CD14-positive monocyte (primary cell): ENCODE results near the gene SLC22A12. TPM values are rescaled to one million over a fixed set of nuclear protein-coding genes. Genes with fewer than 3 reads are reported as not detected.

ENCODE experiments used
- DNase-seq, 3 donors: peaks; one replicate each; pipeline ENCODE4 v3.0.0-alpha.2; 2011 to 2022
- H2AFZ ChIP-seq: 2 replicates; pipeline ENCODE4 v1.6.0; 2012; ENCODE audit warnings: mild to moderate bottlenecking, low read depth, low read length, inconsistent platforms; ENCODE audit not compliant: insufficient read depth, poor library complexity, severe bottlenecking
- H3K27ac ChIP-seq, 2 donors: 1 replicate in 1 of 2; 2 replicates in 1 of 2; pipeline ENCODE4 v1.5.1; 2012 to 2013; ENCODE audit warnings: low read length in 2 of 2, control low read depth in 1 of 2, inconsistent platforms in 1 of 2, low read depth in 1 of 2, mild to moderate bottlenecking in 1 of 2
- H3K27me3 ChIP-seq, 2 donors: one replicate each; pipeline versions ENCODE4 v1.6.0 to v1.6.1; 2011 to 2013; ENCODE audit warnings: low read length in 2 of 2; ENCODE audit not compliant: control insufficient read depth in 2 of 2, insufficient read depth in 2 of 2
- H3K36me3 ChIP-seq, 2 donors: replicated peaks in 1 of 2; 1 replicate in 1 of 2; 2 replicates in 1 of 2; pipeline versions ENCODE4 v1.5.1 to v1.6.1; 2012 to 2013; ENCODE audit warnings: low read length in 2 of 2, control low read depth in 1 of 2, inconsistent platforms in 1 of 2, mild to moderate bottlenecking in 1 of 2; ENCODE audit not compliant: insufficient read depth in 2 of 2, control insufficient read depth in 1 of 2
- H3K4me1 ChIP-seq, 2 donors: 1 replicate in 1 of 2; 2 replicates in 1 of 2; pipeline versions ENCODE4 v1.5.1 to v1.6.1; 2012 to 2013; ENCODE audit warnings: low read length in 2 of 2, control low read depth in 1 of 2, inconsistent platforms in 1 of 2, mild to moderate bottlenecking in 1 of 2, moderate library complexity in 1 of 2; ENCODE audit not compliant: insufficient read depth in 2 of 2, control insufficient read depth in 1 of 2
- H3K4me2 ChIP-seq: replicated peaks from 2 replicates; pipeline ENCODE3; 2012; ENCODE audit warnings: low read length, moderate library complexity, mild to moderate bottlenecking; ENCODE audit not compliant: poor library complexity, severe bottlenecking; ENCODE audit errors: extremely low read depth
- H3K4me3 ChIP-seq, 3 experiments: fragments of 200-600 bp in 1 of 3; sonication (generic) in 1 of 3; replicated peaks in 1 of 3; 1 replicate in 2 of 3; 2 replicates in 1 of 3; pipeline ENCODE4 v1.5.1; 2011 to 2013; ENCODE audit warnings: low read length in 3 of 3, mild to moderate bottlenecking in 3 of 3, control low read depth in 2 of 3, low read depth in 2 of 3, inconsistent platforms in 1 of 3, moderate library complexity in 1 of 3
- H3K79me2 ChIP-seq: 2 replicates; pipeline ENCODE4 v1.6.0; 2012; ENCODE audit warnings: mild to moderate bottlenecking, control low read depth, inconsistent platforms, low read length, moderate library complexity; ENCODE audit not compliant: insufficient read depth
- H3K9ac ChIP-seq: 2 replicates; pipeline ENCODE4 v1.6.0; 2017; ENCODE audit warnings: low read length, mild to moderate bottlenecking; ENCODE audit not compliant: insufficient read depth, poor library complexity, severe bottlenecking
- H3K9me3 ChIP-seq, 2 donors: replicated peaks in 1 of 2; 1 replicate in 1 of 2; 2 replicates in 1 of 2; pipeline versions ENCODE4 v1.5.1 to v1.6.1; 2012 to 2013; ENCODE audit warnings: low read length in 2 of 2, control low read depth in 1 of 2; ENCODE audit not compliant: control insufficient read depth in 1 of 2, insufficient read depth in 1 of 2
- H4K20me1 ChIP-seq: 2 replicates; pipeline ENCODE4 v1.6.0; 2012; ENCODE audit warnings: mild to moderate bottlenecking, low read length, control low read depth, moderate library complexity; ENCODE audit not compliant: insufficient read depth
- H3K27ac Mint-ChIP-seq, 7 donors: one replicate each; pipeline ENCODE4 v1.8.0; 2020; ENCODE audit warnings: mild to moderate bottlenecking in 7 of 7, mixed read lengths in 7 of 7, moderate library complexity in 6 of 7, inconsistent platforms in 2 of 7
- H3K27me3 Mint-ChIP-seq, 3 donors: one replicate each; pipeline ENCODE4 v1.8.0; 2021 to 2022; ENCODE audit warnings: low read depth in 3 of 3, mild to moderate bottlenecking in 3 of 3, mixed read lengths in 3 of 3, moderate library complexity in 3 of 3, inconsistent platforms in 1 of 3
- H3K36me3 Mint-ChIP-seq, 2 donors: one replicate each; pipeline ENCODE4 v1.8.0; 2020; ENCODE audit warnings: mixed read lengths in 2 of 2, inconsistent platforms in 1 of 2, mild to moderate bottlenecking in 1 of 2
- H3K4me1 Mint-ChIP-seq: one replicate; pipeline ENCODE4 v1.8.0; 2020; ENCODE audit warnings: mild to moderate bottlenecking, mixed read lengths
- H3K4me3 Mint-ChIP-seq, 2 donors: one replicate each; pipeline ENCODE4 v1.8.0; 2020; ENCODE audit warnings: mild to moderate bottlenecking in 2 of 2, mixed read lengths in 2 of 2, moderate library complexity in 1 of 2
- H3K9me3 Mint-ChIP-seq, 7 donors: one replicate each; pipeline ENCODE4 v1.8.0; 2020 to 2022; ENCODE audit warnings: mixed read lengths in 7 of 7, mild to moderate bottlenecking in 6 of 7, moderate library complexity in 6 of 7, inconsistent platforms in 2 of 7
- WGBS: methylation state at CpG from one replicate; pipeline ENCODE4 v1.1.5; 2013; ENCODE audit warnings: missing lambda C conversion rate; ENCODE audit not compliant: insufficient coverage; 5-methylcytosine and 5-hydroxymethylcytosine counted together
- intact Hi-C, 2 donors: fragments of 100-400 bp; cut with micrococcal nuclease; formaldehyde crosslinking; loops; one replicate each; pipeline versions ENCODE4 v1.15.0 to v1.15.1; 2023
- polyA plus RNA-seq, 3 donors: library from polyadenylated mRNA; depleted of rRNA in 1 of 3; unstranded in 2 of 3; stranded (reverse) in 1 of 3; fragments of 300-500 nt in 2 of 3; fragments of >200 nt in 1 of 3; fragmentation: Illumina TruSeq in 2 of 3; gene quantifications; 1 replicate in 2 of 3; 2 replicates in 1 of 3; pipeline ENCODE4 v1.2.3, GENCODE V29; 2012 to 2021
- TF ChIP-seq, protein P1 (sequence below): fragments of 200-600 bp; IDR thresholded peaks from one replicate; pipeline ENCODE4 v1.8.0; 2022; ENCODE audit warnings: antibody characterized with exemption, mild to moderate bottlenecking

Gene SLC22A12
- polyA plus RNA-seq, 3 donors = not detected

DNA sequence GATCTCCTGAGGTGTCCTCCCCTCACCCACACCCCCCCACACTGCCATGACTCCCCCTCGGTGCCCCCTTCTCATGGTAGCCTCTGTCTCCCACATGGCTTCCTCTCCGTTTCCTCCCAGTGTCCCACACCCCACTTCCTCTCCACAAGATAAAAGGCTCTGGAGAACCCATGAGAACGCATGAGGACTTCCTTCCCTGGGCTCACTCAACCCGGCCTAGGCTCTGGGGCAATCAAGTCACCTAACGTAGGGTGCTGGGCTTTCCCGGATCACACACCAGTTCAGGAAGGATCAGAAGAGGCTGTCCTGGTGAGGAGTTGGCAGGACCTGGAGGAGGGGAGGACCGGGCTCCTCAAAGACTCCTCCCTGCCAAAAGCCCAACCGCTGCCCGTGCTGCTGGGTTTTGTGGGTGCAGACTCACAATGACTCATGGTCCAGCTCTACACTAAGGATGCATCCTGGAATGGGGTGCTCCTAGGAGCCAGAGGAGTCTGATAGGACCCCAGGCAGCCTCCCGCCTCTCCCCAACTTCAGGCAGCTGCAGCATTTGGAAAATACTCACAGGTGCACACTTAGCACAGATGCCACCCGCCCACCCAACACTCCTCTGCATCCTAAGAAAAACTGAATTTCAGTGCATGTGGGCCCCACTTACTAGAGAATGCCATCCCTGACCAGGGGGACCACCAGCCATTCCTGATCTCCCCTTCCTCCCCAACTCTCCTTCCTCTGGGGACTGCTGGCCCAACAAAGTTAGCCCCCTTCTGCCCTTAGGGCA lies 21.0 kb downstream of the SLC22A12 start:
- intact Hi-C loops = no loop called here
- H3K9me3 ChIP-seq = no peaks in the 10 kb centered on the region
- H3K9ac ChIP-seq = no peak overlapping the region
- Mint-ChIP-seq H3K4me3 (peak overlapping the region in 1 of 2 donors; percentile 76), H3K9me3 (no peaks in the 10 kb centered on the region), H3K4me1 (peaks cover 24% of the 10 kb centered on the region), H3K36me3 (no peaks in the 10 kb centered on the region), H3K27ac (peak overlapping the region in 4 of 7 donors; percentile 46 to 80 (median 56)), H3K27me3 (peaks cover 3 to 5% (median 5%) of the 10 kb centered on the region in 3 donors)
- H3K79me2 ChIP-seq = no peaks in the 10 kb centered on the region
- H4K20me1 ChIP-seq = no peaks in the 10 kb centered on the region
- DNase-seq = peak; percentile 23 to 64 (median 36)
- no peaks in the 10 kb centered on the region for H3K27me3 ChIP-seq
- no peak overlapping the region for H3K4me3 ChIP-seq
- H3K36me3 ChIP-seq = no peaks in the 10 kb centered on the region
- H3K27ac ChIP-seq = no peak overlapping the region
- 29% methylated on average over 7 of the region's 11 CpGs for WGBS
- H3K4me2 ChIP-seq = peak overlapping the region; percentile 40
- H3K4me1 ChIP-seq = peaks cover 14 to 16% of the 10 kb centered on the region in 2 donors
- TF ChIP-seq, protein P1, sequence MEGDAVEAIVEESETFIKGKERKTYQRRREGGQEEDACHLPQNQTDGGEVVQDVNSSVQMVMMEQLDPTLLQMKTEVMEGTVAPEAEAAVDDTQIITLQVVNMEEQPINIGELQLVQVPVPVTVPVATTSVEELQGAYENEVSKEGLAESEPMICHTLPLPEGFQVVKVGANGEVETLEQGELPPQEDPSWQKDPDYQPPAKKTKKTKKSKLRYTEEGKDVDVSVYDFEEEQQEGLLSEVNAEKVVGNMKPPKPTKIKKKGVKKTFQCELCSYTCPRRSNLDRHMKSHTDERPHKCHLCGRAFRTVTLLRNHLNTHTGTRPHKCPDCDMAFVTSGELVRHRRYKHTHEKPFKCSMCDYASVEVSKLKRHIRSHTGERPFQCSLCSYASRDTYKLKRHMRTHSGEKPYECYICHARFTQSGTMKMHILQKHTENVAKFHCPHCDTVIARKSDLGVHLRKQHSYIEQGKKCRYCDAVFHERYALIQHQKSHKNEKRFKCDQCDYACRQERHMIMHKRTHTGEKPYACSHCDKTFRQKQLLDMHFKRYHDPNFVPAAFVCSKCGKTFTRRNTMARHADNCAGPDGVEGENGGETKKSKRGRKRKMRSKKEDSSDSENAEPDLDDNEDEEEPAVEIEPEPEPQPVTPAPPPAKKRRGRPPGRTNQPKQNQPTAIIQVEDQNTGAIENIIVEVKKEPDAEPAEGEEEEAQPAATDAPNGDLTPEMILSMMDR = no peak
- peak overlapping the region; percentile 72 for H2AFZ ChIP-seq

DNA sequence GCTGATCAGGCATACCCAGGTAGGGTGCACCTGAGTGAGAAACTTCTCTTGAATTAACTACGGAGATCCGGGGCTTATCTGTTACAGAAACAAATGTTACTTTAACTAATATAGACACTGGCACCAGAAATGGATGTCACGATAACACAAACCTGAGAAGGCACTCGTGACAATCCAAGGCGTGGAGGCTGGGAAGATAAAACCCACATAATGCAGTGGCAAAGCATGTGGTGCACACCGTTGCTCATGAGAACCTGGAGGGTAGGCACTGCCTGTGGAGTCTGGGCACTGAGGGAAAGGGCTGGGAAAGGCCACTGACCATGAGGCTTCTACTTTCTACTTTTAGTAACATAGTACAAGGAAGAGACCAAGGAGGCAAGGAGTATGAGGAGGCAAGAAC lies 22.6 kb downstream of the SLC22A12 start:
- 92% methylated on average over 6 of the region's 6 CpGs for WGBS

More for the DNA sequence above, 22.6 kb downstream of the SLC22A12 start:
- no peaks in the 10 kb centered on the region for H3K9me3 ChIP-seq
- no peaks in the 10 kb centered on the region for H4K20me1 ChIP-seq
- H3K27ac ChIP-seq = no peak overlapping the region
- TF ChIP-seq, protein P1 = no peak
- no peak overlapping the region for H2AFZ ChIP-seq
- intact Hi-C loops = no loop called here
- H3K9ac ChIP-seq = no peak overlapping the region
- no peaks in the 10 kb centered on the region for H3K36me3 ChIP-seq
- H3K4me3 ChIP-seq = no peak overlapping the region
- peaks cover 14 to 16% of the 10 kb centered on the region in 2 donors for H3K4me1 ChIP-seq
- H3K27ac Mint-ChIP-seq = no peak overlapping the region
- H3K4me1 Mint-ChIP-seq = peaks cover 23% of the 10 kb centered on the region
- no peak overlapping the region for H3K4me2 ChIP-seq
- no peak for DNase-seq
- H3K27me3 ChIP-seq = no peaks in the 10 kb centered on the region
- peaks cover 3 to 4% (median 4%) of the 10 kb centered on the region in 3 donors for H3K27me3 Mint-ChIP-seq
- H3K79me2 ChIP-seq = no peaks in the 10 kb centered on the region
- H3K9me3 Mint-ChIP-seq = no peaks in the 10 kb centered on the region
- H3K36me3 Mint-ChIP-seq = no peaks in the 10 kb centered on the region
- H3K4me3 Mint-ChIP-seq = no peak overlapping the region
